Daoy (cell line): ENCODE measurements around the gene DYSF. TPM values are rescaled to one million over a fixed set of nuclear protein-coding genes. Genes with fewer than 3 reads are reported as not detected.
"Not testable (repeated sequence)": the region's sequence is repeated elsewhere in the genome, so short reads cannot be mapped to it uniquely, and the experiment has no call there.

Source experiments
- DNase-seq: peaks from one replicate; pipeline ENCODE4 v3.0.0-alpha.2; 2015; ENCODE audit warnings: low read depth
- total RNA-seq: library from RNA; depleted of rRNA; stranded (reverse); fragments of >200 nt; shearing (Covaris generic); gene quantifications from 2 replicates; pipeline ENCODE4 v1.2.3, GENCODE V29; 2014

Gene DYSF
- total RNA-seq, 1 experiment from 2014 or later = 0.23 TPM

DNA sequence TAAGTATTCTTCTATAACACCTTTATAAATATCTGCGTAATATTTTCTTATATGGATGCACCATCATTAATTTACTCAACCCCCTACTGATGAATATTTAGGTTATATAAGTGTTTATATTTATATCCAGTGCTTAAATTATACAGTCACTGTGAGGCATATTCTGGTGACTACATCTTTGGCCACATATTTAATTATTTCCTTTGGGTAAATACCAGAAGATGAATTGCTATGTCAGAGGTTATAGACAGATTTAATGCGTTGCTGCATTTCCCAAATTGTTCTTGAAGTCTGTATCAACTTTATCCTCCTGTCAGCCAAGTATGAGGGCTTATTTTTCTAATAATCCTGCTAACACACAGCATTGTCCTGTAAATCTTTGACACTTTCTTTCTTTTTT is 18.7 kb downstream of the DYSF start:
- no peak for DNase-seq

DNA sequence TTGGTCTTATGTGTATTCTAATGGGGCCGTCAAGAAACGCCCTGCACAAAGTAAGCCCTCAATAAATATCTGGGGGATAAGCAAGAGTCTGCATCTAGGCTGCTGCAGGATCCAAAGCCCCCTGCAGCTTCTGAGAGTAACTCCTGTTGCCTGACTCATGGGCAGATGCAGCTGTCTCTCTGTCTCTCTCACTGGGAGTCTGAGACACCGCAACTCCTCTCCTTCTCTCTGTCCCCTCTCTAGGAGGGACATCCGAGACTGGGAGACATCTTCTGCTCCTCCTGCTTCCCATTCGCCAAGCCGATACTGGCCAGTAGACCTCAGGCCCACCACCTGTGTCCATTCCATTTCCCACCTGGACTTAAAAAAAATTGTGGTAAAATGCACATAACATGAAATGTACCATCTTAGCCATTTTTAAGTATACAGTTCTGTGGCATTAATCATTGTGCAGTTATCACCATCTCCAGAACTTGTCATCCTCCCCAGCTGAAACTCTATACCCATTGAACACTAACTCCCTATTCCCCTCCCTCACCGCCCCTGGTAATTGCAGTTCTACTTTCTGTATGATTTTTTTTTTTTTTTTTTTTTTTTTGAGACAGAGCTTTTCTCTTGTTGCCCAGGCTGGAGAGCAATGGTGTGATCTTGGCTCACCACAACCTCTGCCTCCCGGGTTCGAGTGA is 20.1 kb downstream of the DYSF start:
- no peak for DNase-seq

DNA sequence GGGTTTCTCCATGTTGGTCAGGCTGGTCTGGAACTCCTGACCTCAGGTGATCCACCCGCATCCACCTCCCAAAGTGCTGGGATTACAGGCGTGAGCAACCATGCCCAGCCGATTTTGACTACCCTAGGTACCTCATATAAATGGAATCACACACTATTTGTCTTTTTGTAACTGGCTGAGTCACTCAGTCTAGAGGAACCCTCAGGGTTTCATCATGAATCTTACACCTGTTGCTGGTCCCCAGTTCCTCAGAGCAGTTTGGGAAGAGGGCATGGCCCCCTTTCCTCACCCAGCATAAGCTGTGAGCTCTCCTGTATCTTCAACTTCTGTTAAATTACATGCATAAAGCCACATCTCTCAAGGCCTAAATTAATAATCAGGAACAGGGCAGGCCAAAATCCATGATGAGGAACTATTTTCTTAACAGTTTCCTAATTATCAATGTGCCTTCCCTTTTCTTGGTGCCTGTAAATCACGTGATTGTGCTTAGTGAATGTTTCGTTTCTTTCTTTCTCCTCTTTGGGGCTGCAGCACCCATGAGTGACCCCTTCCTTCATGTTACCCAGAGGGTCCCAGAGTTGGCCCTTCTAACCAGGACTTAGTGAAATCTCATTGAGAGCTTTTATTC is 20.9 kb downstream of the DYSF start:
- no peak for DNase-seq

DNA sequence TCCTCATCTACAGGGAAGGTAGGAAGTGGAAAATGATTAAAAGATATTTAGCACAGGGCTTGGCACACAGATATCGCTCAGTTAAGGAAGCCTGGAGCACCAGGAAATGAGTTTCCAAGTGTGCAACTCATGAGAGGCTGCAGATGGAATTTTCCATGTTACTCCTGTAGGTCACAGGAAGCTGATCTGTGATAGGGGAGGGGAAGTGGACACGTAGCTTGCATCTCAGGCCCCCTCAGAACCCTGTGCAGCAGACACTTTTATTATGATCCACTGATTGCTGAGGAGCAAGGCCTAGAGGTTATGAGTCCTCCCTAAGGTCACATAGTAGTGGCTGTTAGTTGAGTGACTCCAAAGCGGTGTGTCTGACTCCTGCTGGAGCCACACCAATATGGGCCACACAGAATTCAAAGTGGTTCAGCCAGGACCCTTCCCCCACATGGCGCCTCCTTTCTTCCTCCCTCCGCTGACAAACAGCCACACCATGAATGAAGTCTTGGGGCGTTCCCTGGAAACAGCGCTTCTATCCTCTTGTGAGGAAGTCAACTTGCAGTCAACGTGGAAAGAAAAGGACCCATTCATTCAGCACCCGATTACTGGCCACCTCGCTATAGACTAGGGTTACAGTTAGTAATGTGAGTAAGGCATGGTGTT is 21.5 kb downstream of the DYSF start:
- DNase-seq = no peak

DNA sequence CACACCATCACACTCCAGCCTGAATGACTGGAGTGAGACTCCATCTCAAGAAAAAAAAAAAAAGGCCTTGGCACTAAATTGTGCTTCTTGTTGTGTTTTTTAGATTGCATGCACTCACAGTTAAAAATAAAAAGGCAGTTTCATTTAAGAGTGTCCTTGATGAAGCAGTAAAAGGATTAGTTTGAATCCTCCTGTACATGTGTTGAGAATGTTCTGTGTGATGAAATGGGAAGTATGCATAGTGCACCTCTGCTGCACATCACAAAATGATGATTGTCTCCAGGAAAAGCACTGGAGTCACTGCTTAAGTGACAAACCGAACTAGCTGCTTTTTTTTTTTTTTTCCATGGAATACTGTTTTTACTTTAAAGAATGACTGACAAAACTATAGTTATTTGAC is 23.1 kb downstream of the DYSF start:
- no peak for DNase-seq

GRCh38 chr2:71477231-71477691 is 23.9 kb downstream of the DYSF start:
- no peak for DNase-seq

DNA sequence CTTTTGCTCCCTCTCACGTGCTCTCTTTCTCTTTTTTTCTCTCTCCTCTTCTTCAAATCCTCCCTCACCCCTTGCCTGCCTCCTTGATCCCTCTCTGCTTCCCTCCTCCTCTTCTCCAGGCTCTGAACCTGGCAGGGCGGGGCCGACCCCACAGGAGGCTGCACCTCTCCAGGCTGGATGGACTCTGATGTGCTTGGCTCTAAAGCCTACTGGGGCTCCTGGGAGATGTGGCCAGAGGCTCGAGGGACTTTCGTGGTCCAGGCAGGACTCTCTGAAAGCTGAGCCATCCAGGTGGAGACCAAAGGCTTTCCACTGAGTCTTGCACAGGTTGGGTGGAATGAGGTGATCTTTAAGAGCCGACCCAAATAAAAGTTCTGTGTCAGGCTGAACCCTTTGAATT is 25.4 kb downstream of the DYSF start:
- DNase-seq = no peak

DNA sequence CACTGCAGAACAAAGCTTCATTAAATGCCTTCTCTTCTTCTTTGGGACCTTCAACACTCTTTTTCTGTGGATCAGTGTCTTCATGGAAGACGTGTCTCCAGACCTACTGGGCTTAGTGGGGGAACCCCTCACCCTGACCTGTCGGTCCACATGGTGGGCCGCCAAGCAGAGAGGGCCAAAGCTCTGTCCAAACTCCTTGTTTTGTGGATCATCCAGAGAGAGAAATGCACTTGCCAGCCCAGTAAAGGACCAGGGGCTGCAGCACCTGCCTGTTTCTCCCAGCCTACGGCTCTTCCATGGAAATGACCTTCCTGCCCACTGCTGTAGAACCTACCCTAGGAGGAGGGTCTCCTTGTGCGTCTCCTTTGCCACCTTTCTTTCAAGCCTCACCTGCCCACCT is 25.9 kb downstream of the DYSF start:
- no peak for DNase-seq

DNA sequence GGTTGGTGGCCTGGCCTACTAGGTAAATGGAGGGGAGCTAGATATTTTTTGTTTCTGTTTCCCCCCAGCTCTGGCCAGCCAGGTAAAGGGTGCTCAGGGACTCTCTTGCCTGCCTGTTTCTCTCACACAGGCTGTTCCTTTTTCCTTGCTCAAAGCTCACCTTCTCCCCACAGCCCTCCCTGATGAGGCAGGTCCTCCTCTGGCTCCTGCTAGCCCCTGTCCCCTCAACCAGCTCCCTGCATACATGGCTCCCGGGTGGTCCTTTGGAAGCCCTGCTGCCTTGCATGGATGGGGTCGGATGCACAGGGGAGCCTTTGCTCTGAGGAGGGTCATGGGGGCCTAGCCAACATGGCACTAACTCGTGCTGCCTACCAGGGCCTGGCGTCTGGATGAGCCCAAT is 27.8 kb downstream of the DYSF start:
- DNase-seq = no peak

DNA sequence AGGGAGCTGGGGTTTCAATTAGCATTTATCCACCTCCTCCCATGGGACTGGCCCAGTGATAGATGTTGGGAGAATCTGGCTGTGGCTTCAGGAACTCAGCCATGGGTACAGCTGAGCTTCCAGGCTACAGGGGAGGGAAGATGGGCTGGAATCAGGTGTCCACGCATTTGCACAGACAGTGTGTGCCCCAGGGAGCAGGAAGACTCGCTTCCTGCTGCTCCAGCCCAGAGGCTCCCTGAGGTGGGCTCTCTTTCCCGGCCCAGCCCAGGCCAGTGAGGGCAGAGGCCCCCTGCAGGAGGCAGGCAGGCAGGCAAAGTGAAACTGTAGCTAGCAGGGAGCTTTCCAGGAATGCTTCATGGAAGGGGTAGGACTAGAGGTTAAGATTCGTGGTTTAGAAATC is 28.7 kb downstream of the DYSF start:
- no peak for DNase-seq

- DNase-seq = no peak
Observed at GRCh38 chr2:71483246-71483645, 29.9 kb downstream of the DYSF start.

DNA sequence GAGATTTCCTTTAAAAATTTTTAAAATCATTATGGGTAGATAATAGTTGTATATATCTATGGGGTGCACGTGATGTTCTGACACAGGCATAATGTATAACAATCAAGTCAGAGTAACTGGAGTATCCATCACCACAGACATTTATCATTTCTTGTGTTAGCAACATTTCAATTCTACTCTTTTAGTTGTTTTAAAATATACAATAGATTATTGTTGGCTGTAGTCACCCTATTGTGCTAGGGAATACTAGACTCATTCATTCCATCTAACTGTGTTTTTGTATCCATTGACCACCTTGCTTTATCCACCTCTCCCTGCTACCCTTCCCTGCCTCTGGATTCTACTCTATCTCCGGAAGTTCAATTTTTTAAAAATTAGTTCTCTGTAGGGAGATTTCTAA is 31.0 kb downstream of the DYSF start:
- no peak for DNase-seq

GRCh38 chr2:71486881-71487640 is 33.7 kb downstream of the DYSF start:
- no peak for DNase-seq

GRCh38 chr2:71491551-71491950 is 38.2 kb downstream of the DYSF start:
- DNase-seq = not testable (repeated sequence)

DNA sequence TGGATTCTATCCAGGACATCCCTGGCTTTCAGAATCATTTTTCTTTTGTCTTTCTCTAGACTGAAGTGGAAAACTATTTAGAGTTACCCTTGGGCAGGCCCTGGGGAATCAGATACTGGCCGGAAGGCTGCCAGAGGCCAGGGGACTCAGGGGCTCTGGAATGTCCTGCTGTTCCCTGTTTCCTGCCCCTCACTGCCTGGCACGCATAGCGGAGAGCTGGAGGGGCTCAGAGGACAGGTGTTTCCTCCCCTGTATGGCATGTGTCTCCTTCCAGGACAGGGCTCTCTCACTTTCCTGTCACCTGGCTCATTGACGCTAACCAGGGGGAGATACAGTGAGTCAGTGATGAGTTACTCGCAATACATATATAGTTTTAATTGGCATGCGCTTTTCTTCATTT is 38.8 kb downstream of the DYSF start:
- no peak for DNase-seq

- no peak for DNase-seq
Observed at GRCh38 chr2:71494091-71494490, 40.7 kb downstream of the DYSF start.

GRCh38 chr2:71494523-71495155 is 41.3 kb downstream of the DYSF start:
- DNase-seq = no peak

DNA sequence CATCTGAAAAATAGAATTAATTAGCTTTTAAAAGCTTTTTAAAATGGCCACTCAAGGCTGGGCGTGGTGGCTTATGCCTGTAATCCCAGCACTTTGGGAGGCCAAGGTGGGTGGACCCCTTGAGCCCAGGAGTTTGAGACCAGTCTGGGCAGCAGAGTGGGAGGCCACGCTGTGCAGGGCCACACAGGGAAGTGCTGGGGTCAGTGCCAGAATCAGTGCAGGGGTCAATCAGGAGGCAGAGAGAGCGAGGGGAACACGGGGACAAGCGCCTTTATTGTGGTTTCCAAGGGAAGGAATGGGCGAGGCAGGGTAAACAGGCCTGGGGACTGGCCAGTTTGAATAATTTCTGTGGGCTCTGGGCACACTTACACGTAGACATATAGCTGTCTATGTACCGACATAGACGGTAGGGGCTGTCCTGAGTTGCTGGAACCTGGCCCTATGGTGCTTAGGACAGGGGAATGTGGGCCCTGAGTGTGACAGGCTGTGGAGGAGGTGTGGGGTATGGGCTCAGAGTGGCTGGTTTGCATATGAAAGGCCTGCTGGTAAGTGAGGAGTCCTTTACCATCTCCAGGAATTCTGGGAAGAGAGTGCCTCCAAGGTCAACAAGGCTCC is 42.9 kb downstream of the DYSF start:
- DNase-seq = no peak

DNA sequence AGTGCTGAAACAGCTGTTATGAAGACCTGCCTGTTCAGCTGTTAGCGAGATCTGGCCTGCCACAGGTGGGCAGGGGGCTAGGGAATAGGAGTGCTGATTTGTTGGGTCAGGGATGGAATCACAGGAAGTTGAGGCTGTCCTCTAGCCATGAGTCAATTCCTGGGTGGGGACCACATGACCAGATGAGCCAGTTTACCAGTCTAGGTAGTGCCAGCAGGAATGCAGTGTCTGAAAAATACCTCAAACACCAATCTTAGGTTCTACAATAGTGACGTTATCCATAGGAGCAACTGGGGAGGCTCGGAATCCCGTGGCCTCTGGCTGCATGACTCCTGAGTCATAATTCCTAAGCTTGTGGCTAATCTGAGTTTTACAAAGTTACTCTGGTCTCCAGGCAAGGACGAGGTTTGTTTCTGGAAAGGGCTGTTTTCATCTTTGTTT is 44.9 kb downstream of the DYSF start:
- peak; percentile 85 for DNase-seq

DNA sequence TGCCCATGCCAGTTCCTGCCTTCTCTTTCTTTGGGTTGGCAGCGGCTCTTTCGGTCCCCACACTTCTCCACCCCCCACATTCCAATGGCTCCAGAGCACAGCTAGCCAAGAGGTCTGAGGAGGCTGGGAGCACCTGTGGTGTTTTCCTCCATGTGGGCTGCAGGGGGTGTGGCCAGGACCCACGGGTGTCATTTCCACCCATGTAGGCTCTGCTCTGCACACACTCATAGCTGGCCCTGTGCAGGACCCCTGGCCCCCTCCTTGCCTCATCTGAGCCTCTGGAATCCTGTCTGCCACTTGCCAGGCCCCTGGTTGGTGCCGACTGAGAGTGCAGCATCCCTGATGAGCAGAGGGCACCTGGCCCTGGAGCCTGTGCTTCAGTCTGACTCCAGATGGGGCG is 46.3 kb downstream of the DYSF start:
- no peak for DNase-seq

DNA sequence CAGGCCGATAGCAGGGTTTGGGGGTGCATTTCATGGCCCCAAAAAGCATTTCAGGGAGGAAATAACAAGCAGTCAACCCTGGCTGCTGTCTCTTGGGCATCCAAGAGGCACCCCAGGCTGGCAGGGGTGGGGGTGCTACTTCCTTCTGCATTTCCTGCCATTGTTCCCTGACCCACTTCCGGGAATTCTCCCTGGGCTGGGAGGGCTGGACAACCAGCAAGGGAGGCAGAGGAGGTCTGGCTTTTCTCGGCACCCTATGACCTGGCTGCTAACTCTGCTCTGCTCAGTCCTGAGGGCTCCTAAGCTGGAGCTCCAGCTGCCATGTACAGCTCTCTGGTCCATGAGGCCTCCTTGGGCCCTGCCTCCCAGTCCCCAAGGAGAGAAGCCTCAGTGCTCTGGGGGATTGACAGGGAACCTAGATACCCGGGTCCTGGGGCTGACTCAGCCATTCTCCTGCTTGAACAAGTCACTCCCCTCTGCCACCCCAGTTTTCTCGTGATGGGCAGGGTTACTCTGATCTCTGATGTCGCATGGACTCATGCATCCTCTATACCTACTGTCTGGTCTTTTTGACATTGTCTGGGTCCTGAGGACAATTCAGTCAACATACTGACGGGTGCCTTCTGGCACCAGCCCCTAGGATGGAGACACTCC is 47.2 kb downstream of the DYSF start:
- no peak for DNase-seq
